ENCODE results near the gene NUFIP1.
A peak's percentile ranks its signal among the peaks of the same experiment; 100 is the strongest.

The NUFIP1 gene

DNA sequence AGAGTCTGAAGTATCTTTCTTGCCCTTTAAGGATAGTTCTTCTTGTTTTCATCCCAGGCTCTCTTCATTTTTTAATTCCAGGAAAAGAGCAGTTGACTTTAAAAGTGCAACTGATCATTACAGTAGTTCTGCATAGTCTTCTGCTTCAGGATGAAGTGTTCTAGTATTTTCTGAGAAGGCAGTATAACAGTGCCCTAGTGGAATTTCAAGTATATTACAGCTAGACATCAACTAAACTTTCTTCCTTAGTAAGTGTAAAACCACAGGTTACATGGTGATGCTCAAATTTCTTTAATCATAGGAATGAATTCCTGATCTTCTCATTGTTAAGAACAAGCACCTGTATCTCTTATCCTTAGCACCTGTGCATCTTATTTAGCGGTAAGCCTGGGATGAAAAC, 10.9 kb downstream of the NUFIP1 start:
- H3K4me3 ChIP-seq (ENCODE audit: low read depth, low read length): no peak overlapping the region
- no peak for TF ChIP-seq CTCF (IDR thresholded peaks at IDR 0.05; ENCODE audit: borderline replicate concordance, insufficient read depth, low read depth, low read length)

DNA sequence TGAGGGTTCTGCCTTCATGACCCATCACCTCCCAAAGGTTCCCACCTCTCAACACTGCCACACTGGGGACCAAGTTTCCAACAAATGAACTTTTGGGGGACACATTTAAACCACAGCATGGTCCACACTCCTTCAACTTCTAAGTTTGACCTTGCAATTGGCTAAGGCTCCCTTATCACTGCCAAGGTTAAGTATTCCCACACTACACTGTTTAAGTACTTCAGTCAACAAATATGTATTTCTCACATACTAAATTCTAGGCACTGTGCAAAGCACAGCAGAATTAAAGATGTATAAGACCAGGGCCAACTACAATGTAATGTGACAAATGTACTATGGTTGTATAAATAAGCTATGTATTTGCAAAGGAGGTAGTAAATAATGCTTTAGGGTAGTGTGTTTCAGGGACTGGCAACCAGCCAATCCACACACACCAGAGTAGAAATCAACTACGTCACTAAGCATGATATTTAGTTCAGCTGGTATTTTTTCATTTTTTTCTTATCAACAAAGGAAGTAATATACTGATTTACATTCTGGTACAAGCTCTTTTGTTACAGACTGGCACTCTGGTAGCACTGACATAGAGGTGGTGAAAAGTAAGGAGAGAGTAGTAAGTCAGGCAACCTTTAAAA, 12.2 kb downstream of the NUFIP1 start:
- no peak overlapping the region for H3K4me3 ChIP-seq (ENCODE audit: low read depth, low read length)
- no peak for TF ChIP-seq CTCF (IDR thresholded peaks at IDR 0.05; ENCODE audit: borderline replicate concordance, insufficient read depth, low read depth, low read length)

GRCh38 chr13:44976196-44976595, 13.1 kb downstream of the NUFIP1 start:
- no peak overlapping the region for H3K4me3 ChIP-seq (ENCODE audit: low read depth, low read length)
- TF ChIP-seq CTCF (IDR thresholded peaks at IDR 0.05; ENCODE audit: borderline replicate concordance, insufficient read depth, low read depth, low read length): no peak

DNA sequence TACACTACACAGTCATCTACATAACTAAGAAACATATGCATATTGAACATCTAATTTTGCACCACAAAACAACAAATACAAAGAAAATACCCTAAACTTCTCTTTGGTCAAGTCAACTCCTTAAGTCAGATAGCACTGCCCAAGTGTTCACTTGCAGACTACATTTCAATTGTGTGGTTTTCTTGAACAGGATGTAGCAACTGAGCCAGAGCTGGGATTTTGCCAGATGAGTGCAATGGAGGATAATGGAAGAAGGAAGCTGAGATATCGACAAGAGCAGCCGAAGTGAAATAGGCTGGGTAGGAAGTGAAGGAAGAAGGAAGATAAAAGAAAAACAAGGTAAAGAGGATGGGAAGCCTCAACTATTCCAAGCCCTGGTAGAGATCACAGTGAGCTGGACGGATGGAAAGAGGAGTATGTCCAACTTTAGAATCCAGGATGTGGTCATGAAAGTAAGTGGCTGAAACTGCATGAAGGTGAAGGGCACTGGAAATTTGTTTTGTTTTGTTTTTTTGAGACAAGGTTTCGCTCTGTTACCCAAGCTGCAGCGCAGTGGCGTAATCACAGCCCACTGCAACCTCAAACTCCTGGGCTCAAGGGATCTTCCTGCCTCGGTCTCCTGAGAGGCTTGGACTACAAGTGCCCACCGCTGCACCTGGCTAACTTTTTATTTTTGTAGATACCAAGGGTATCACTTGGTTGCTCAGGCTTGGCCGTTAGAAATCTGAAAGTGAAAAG, 15.0 kb downstream of the NUFIP1 start:
- no peak for TF ChIP-seq CTCF (IDR thresholded peaks at IDR 0.05; ENCODE audit: borderline replicate concordance, insufficient read depth, low read depth, low read length)
- H3K4me3 ChIP-seq (ENCODE audit: low read depth, low read length): peak overlapping the region; percentile 18

GRCh38 chr13:44972956-44973581, 16.2 kb downstream of the NUFIP1 start:
- no peak overlapping the region for H3K4me3 ChIP-seq (ENCODE audit: low read depth, low read length)
- TF ChIP-seq CTCF (IDR thresholded peaks at IDR 0.05; ENCODE audit: borderline replicate concordance, insufficient read depth, low read depth, low read length): peak; percentile 11; the same call in 1 of the 2 replicates

DNA sequence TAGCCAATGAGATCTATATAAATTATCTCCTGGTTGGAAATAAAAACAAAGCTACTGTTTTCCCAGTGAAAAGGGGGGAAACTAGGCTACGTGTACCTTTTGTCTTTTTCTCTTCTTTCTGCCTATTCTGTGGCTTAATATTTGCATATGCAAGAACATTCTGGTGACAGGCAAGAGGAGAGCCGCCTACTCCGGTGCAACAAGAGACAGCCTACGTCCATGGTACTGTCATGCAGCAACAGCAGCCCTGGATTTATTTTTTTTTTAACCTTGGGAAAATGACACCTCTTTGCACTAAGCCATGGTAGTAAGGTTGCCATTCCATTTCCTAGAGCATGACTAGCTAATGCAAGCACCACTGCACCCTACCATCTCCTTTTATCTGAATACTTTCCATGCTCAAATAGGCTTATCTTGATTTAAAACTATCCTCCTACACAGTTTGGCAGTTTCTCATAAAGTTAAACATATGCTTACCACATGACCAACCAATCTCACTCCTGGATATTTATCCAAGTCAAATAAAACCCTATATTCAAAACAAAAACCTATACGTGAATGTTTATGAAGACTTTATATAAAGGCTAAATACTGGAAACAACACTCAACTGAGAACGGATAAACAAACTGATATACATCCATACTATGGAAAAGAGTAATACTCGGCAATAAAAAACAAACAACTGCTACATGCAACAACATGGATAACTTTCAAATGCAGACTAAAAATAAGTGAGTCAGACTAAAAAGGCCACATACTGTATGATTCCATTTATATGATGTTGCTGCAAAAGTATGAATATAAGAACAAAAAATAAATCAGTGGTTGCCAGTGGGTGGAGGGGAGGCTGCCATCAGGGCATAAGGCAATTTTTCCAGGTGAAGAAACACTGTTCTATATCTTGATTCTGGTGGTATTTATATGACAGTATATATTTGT, 17.3 kb downstream of the NUFIP1 start:
- TF ChIP-seq CTCF (IDR thresholded peaks at IDR 0.05; ENCODE audit: borderline replicate concordance, insufficient read depth, low read depth, low read length): no peak

More for the DNA sequence above, 17.3 kb downstream of the NUFIP1 start:
- H3K4me3 ChIP-seq (ENCODE audit: low read depth, low read length): no peak overlapping the region

Measured in GM12875 (cell line).